Measurements from ENCODE around the gene C4orf54.

The C4orf54 gene

GRCh38 chr4:99651811-99652485 is 5.7 kb downstream of the C4orf54 start:
- DNase-seq, result no peak

GRCh38 chr4:99651016-99651769 is 6.4 kb downstream of the C4orf54 start:
- no peak for DNase-seq

GRCh38 chr4:99649778-99650177 is 7.8 kb downstream of the C4orf54 start:
- DNase-seq, result no peak

GRCh38 chr4:99649208-99649607 is 8.4 kb downstream of the C4orf54 start:
- DNase-seq, result no peak

GRCh38 chr4:99648321-99648720 is 9.3 kb downstream of the C4orf54 start:
- DNase-seq, result no peak

- DNase-seq, result no peak
These were observed 10.6 kb downstream of the C4orf54 start for GRCh38 chr4:99647071-99647470.

- no peak for DNase-seq
These were observed 12.0 kb downstream of the C4orf54 start for GRCh38 chr4:99645638-99646037.

GRCh38 chr4:99645036-99645435 is 12.6 kb downstream of the C4orf54 start:
- DNase-seq, result no peak

- DNase-seq, result no peak
These were observed 13.2 kb downstream of the C4orf54 start for GRCh38 chr4:99644453-99644852.

- no peak for DNase-seq
These were observed 14.7 kb downstream of the C4orf54 start for GRCh38 chr4:99642725-99643489.

GRCh38 chr4:99640676-99641075 is 17.0 kb downstream of the C4orf54 start:
- DNase-seq, result no peak

- no peak for DNase-seq
These were observed 20.5 kb downstream of the C4orf54 start for GRCh38 chr4:99637174-99637573.

GRCh38 chr4:99636422-99636821 is 21.2 kb downstream of the C4orf54 start:
- no peak for DNase-seq

- no peak for DNase-seq
These were observed 22.0 kb downstream of the C4orf54 start for GRCh38 chr4:99635601-99636000.

GRCh38 chr4:99634742-99635360 is 22.8 kb downstream of the C4orf54 start:
- no peak for DNase-seq

- no peak for DNase-seq
These were observed 23.9 kb downstream of the C4orf54 start for GRCh38 chr4:99633772-99634171.

GRCh38 chr4:99630857-99631360 is 26.7 kb downstream of the C4orf54 start:
- no peak for DNase-seq

- DNase-seq, result no peak
These were observed 27.6 kb downstream of the C4orf54 start for GRCh38 chr4:99629962-99630554.

- no peak for DNase-seq
These were observed 29.6 kb downstream of the C4orf54 start for GRCh38 chr4:99628040-99628439.

GRCh38 chr4:99625369-99625768 is 32.3 kb downstream of the C4orf54 start:
- no peak for DNase-seq

GRCh38 chr4:99624141-99624719 is 33.4 kb downstream of the C4orf54 start:
- no peak for DNase-seq

- no peak for DNase-seq
These were observed 35.3 kb downstream of the C4orf54 start for GRCh38 chr4:99622341-99622740.

Measured in activated naive CD4-positive, alpha-beta T cell treated with Interleukin-2 at 50 U/mL for 16 hours (primary cell).